Pons (tissue), 1 donor: ENCODE results near the gene PRR7.

Experiments
- DNase-seq: peaks from one replicate; pipeline ENCODE4 v3.0.0-alpha.2; 2016; ENCODE audit warnings: low spot score

PRR7 gene

GRCh38 chr5:177499842-177500241 lies 53.2 kb downstream of the PRR7 start:
- DNase-seq: no peak

- peak; percentile 74 for DNase-seq
Measured at GRCh38 chr5:177500685-177501522, 54.3 kb downstream of the PRR7 start.

- no peak for DNase-seq
Measured at GRCh38 chr5:177501874-177502678, 55.5 kb downstream of the PRR7 start.

- no peak for DNase-seq
Measured at GRCh38 chr5:177502886-177503285, 56.3 kb downstream of the PRR7 start.

- no peak for DNase-seq
Measured at GRCh38 chr5:177503351-177504085, 56.9 kb downstream of the PRR7 start.

- no peak for DNase-seq
Measured at GRCh38 chr5:177504086-177505056, 57.8 kb downstream of the PRR7 start.

- no peak for DNase-seq
Measured at GRCh38 chr5:177505075-177505474, 58.5 kb downstream of the PRR7 start.
